ENCODE data around the gene TRIM72.

DNA sequence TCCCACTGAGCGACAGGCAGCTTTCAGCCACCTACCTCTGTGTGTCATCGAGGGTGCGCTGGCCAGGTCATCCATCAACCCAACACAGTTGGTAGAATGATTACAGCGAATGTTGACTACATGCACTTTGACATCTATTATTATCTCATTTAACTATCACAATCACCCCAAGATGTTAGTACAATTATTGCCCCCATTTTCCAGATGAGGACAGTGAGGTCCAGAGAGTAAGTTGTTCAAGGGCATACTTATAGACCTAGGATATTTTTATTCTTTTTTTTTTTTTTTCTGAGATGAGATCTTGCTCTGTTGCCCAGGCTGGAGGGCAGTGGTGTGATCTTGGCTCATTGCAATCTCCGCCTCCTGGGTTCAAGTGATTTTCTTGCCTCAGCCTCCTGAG is 37.5 kb downstream of the TRIM72 start:
- no peak for TF ChIP-seq SP1 (CRISPR knock-in tag; conservative IDR thresholded peaks at IDR 0.05)
- TF ChIP-seq CTCF (IDR thresholded peaks at IDR 0.05) = no peak
- TF ChIP-seq, protein P1, sequence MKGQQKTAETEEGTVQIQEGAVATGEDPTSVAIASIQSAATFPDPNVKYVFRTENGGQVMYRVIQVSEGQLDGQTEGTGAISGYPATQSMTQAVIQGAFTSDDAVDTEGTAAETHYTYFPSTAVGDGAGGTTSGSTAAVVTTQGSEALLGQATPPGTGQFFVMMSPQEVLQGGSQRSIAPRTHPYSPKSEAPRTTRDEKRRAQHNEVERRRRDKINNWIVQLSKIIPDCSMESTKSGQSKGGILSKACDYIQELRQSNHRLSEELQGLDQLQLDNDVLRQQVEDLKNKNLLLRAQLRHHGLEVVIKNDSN (CRISPR knock-in tag; IDR thresholded peaks at IDR 0.05) = no peak
- TF ChIP-seq ZNF263 (CRISPR knock-in tag; IDR thresholded peaks at IDR 0.05; ENCODE audit: low read depth) = no peak
- TF ChIP-seq NR3C1 (CRISPR knock-in tag; conservative IDR thresholded peaks at IDR 0.05; ENCODE audit: low read depth) = no peak
- no peak for TF ChIP-seq ZNF138 (CRISPR knock-in tag; conservative IDR thresholded peaks at IDR 0.05)
- TF ChIP-seq FOXJ3 (CRISPR knock-in tag; IDR thresholded peaks at IDR 0.05; ENCODE audit: borderline replicate concordance) = no peak
